ENCODE results near the gene GLRX5.

DNA sequence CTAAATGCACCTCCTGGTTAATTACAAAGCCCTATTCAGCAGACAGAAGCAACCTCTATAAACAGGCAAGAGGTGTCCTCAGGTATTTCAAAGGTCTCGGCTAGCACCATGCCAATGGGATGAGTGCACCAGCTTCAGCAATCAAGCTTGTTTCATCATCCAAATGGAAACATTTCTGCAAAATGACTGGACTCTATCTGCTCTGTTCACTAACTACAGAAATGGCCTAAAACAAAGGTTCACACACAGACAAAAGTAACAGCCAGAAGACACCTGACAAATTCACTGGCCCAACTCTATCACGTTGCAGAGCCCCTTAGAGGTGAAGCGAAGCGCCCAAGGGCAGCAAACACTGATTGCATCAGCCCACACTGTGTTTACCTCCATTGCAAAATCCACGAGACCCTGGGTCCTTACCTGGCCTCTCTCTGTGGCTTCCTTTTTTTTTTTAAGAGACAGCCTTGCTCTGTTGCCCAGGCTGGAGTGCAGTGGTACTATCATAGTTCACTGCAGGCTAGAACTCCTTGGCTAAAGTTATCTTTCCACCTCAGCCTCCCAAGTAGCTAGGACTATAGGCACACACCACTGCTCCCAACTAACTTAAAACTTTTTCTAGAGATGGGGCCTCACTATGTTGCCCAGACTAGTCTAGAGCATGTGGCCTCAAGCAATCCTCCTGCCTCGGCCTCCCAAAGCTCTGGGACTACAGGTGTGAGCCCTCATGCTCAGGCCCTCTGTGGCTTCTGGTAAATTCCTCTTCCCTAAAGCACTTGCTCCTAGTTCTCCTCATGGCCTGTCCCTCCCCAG, 9.9 kb upstream of the GLRX5 start:
- TF ChIP-seq, protein P1, sequence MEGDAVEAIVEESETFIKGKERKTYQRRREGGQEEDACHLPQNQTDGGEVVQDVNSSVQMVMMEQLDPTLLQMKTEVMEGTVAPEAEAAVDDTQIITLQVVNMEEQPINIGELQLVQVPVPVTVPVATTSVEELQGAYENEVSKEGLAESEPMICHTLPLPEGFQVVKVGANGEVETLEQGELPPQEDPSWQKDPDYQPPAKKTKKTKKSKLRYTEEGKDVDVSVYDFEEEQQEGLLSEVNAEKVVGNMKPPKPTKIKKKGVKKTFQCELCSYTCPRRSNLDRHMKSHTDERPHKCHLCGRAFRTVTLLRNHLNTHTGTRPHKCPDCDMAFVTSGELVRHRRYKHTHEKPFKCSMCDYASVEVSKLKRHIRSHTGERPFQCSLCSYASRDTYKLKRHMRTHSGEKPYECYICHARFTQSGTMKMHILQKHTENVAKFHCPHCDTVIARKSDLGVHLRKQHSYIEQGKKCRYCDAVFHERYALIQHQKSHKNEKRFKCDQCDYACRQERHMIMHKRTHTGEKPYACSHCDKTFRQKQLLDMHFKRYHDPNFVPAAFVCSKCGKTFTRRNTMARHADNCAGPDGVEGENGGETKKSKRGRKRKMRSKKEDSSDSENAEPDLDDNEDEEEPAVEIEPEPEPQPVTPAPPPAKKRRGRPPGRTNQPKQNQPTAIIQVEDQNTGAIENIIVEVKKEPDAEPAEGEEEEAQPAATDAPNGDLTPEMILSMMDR (IDR thresholded peaks at IDR 0.05) = no peak
- no peak for TF ChIP-seq POLR2A (IDR thresholded peaks at IDR 0.05)

All from breast epithelium (tissue), 3 donors.